GM12891 (cell line): ENCODE data around the gene RABL6.

ENCODE experiments used
- PAX5 ChIP-seq: IDR thresholded peaks from 2 replicates; pipeline ENCODE4 v1.6.1; 2011; ENCODE audit warnings: low read length, moderate library complexity, mild to moderate bottlenecking; ENCODE audit not compliant: insufficient read depth, severe bottlenecking
- POLR2A ChIP-seq: IDR thresholded peaks from 2 replicates; pipeline ENCODE4 v1.6.1; 2011; ENCODE audit warnings: low read depth, low read length, control low read depth
- POLR2AphosphoS5 ChIP-seq: IDR thresholded peaks from 2 replicates; pipeline ENCODE4 v1.6.1; 2011; ENCODE audit warnings: low read depth, low read length, control low read depth

DNA sequence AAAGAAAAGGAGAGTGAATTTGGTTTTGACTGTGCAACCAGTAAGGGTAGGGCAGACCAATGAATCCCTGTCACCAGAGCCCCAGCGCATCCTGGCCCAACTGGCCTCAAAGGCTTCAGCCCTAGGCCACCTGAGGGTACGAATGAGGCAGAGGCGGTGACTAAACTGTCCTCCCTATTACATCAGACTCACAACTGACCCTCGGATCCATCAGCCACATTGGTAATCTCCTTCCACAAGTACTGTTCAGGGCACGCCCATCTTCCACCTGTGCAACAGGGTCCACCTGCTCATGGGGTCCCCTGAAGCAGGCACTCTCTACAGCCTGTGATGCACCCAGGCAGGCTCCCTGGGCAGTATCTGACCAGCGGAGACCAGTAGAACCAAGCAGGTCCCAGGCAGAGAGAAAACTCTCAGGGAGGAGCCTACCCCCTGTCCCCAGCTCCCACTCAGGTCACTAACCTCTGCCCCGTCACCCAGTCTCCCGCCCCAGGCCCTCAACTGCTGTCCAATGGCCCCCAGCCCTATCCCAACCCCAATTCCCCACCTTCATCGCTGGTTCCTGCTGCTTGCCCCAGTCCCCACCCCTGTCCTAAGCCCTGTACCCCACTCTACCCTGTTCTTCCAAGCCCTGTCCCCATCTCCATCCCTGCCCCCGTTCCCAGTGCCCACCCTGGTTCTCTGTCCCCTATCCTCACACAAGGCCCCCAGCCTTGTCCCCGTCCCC lies 57.5 kb downstream of the RABL6 start:
- TF ChIP-seq POLR2A (no peak), POLR2AphosphoS5 (no peak), PAX5 (no peak)
